ENCODE results near the gene KRTAP10-7. TPM values are rescaled to one million over a fixed set of nuclear protein-coding genes. Genes with fewer than 3 reads are reported as not detected.
"Not testable (repeated sequence)": the region's sequence is repeated elsewhere in the genome, so short reads cannot be mapped to it uniquely, and the experiment has no call there.

The KRTAP10-7 gene
- total RNA-seq, 1 experiment from 2014 or later = not detected

GRCh38 chr21:44614961-44615391, 14.6 kb downstream of the KRTAP10-7 start:
- Histone ChIP-seq H3K36me3 (no peaks in the 10 kb centered on the region), H3K27me3 (peaks cover 23% of the 10 kb centered on the region), H3K9me3 (peaks cover 23% of the 10 kb centered on the region), H3K4me3 (no peak overlapping the region)
- no peak for DNase-seq

DNA sequence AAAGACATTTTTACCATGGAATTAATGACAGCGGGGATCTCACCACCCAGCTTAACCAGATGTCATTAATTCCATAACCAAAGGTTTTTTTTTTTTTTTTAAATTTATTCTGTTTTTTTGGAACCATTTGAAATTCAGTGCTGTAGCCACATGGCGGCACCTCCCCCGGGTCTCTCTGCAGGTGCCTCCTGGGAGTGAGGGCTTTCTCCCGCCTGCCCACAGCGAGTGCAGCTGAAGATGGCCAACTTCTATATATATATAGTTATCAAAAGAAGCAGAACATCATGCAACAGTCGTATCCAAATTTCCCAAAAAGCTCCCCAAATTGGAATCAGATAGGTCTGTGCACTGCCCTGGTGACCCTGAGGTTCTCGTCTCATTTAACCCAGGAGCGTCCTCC, 15.1 kb downstream of the KRTAP10-7 start:
- Histone ChIP-seq H3K36me3 (no peaks in the 10 kb centered on the region), H3K9me3 (peaks cover 28% of the 10 kb centered on the region), H3K27me3 (peaks cover 23% of the 10 kb centered on the region), H3K4me3 (no peak overlapping the region)
- no peak for DNase-seq

GRCh38 chr21:44615911-44616590, 15.7 kb downstream of the KRTAP10-7 start:
- Histone ChIP-seq H3K4me3 (no peak overlapping the region), H3K27me3 (peaks cover 23% of the 10 kb centered on the region), H3K9me3 (peaks cover 29% of the 10 kb centered on the region), H3K36me3 (no peaks in the 10 kb centered on the region)
- DNase-seq = no peak

- H3K4me3 ChIP-seq = no peak overlapping the region
- H3K36me3 ChIP-seq = no peaks in the 10 kb centered on the region
- H3K9me3 ChIP-seq = peaks cover 24% of the 10 kb centered on the region
- peaks cover 23% of the 10 kb centered on the region for H3K27me3 ChIP-seq
- DNase-seq = no peak
Measured at GRCh38 chr21:44616591-44616926, 16.2 kb downstream of the KRTAP10-7 start.

- Histone ChIP-seq H3K9me3 (peaks cover 20% of the 10 kb centered on the region), H3K27me3 (peaks cover 23% of the 10 kb centered on the region), H3K4me3 (no peak overlapping the region), H3K36me3 (no peaks in the 10 kb centered on the region)
- no peak for DNase-seq
Measured at GRCh38 chr21:44617071-44617501, 16.7 kb downstream of the KRTAP10-7 start.

DNA sequence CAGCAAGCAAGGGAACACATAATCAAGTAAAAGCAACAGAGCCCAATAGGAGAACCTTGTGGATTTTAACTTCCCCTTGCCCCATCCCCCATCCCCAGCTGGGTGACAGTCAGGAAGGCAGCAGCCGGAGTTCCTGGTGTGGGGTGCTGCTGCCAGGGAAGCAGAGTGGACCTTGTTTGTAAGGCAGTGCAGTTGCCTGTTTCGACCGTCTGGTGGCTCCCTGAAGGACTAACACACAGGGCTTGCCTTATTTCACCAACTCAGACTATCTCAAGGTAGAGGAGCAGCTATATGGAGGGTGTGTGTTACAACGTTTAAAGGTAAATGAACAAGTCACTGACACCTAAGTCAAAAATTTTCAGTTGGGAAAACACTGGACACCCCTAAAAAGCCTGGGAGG, 18.1 kb downstream of the KRTAP10-7 start:
- H3K36me3 ChIP-seq = no peaks in the 10 kb centered on the region
- no peak for DNase-seq
- H3K9me3 ChIP-seq = peaks cover 31% of the 10 kb centered on the region
- H3K27me3 ChIP-seq = peaks cover 23% of the 10 kb centered on the region
- H3K4me3 ChIP-seq = no peak overlapping the region

DNA sequence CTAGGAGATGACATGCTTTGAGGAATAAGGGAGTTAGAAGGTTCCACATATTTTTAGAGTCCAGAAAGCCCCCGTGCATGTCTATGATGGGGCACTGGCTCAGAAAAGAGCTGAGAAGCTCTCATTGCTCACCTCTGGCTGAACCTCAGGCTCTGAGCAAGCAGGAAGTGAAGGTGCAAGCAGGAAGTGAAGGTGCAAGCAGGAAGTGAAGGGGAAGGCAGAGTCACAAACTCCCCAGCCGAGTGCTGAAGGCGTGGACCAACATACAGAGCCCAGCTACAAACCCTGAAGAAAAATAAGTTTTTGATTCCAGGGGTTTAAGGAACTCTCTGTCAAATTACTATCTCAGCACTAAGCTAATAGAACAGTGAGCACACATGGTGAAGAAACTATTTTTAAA, 18.5 kb downstream of the KRTAP10-7 start:
- DNase-seq = no peak
- Histone ChIP-seq H3K4me3 (no peak overlapping the region), H3K9me3 (peaks cover 35% of the 10 kb centered on the region), H3K27me3 (peaks cover 23% of the 10 kb centered on the region), H3K36me3 (no peaks in the 10 kb centered on the region)

DNA sequence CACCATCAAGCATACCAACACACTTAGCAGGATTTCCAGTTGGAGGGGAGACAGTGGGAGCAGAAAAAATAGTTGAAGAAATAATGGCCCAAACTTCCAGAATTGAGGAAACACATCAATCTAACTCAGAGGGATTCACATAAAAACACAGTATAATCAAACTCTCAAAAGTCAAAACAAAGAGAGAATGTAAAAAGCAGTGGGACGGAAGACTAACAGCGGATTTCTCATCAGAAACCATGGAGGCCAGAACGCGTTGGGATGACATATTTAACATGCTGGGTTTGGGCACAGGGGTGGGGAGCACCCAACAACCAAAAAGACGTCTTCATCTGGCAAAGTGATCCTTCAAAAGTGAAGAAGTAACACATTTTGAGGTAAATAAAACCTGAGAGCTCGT, 19.5 kb downstream of the KRTAP10-7 start:
- Histone ChIP-seq H3K27me3 (peaks cover 18% of the 10 kb centered on the region), H3K36me3 (no peaks in the 10 kb centered on the region), H3K4me3 (no peak overlapping the region), H3K9me3 (peaks cover 42% of the 10 kb centered on the region)
- no peak for DNase-seq

- Histone ChIP-seq H3K9me3 (peaks cover 45% of the 10 kb centered on the region), H3K36me3 (no peaks in the 10 kb centered on the region), H3K27me3 (no peaks in the 10 kb centered on the region), H3K4me3 (no peak overlapping the region)
- DNase-seq = no peak
Measured at GRCh38 chr21:44623575-44623974, 23.2 kb downstream of the KRTAP10-7 start.

DNA sequence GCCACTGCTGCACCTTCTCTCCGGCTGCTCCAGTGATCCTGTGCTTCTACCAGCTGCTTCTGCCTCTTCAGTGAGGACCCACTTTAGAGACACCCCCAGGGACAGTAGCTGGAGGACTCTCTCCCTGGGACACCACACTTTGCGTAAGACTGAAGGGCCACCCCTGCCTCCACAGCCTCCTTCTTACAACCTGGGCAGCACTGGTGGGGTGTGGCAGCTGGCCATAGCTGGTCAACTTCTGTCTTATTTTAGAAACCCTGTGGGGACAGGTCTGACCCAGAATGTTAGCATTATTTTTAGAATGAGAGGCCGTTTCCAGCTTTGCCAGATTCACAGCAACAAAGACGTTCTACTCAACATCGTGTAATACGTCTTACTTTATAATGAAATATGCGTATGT, 25.4 kb downstream of the KRTAP10-7 start:
- Histone ChIP-seq H3K4me3 (no peak overlapping the region), H3K36me3 (no peaks in the 10 kb centered on the region), H3K9me3 (peaks cover 28% of the 10 kb centered on the region), H3K27me3 (no peaks in the 10 kb centered on the region)
- no peak for DNase-seq

- no peak overlapping the region for H3K4me3 ChIP-seq
- no peaks in the 10 kb centered on the region for H3K27me3 ChIP-seq
- no peak for DNase-seq
- peaks cover 29% of the 10 kb centered on the region for H3K9me3 ChIP-seq
- no peaks in the 10 kb centered on the region for H3K36me3 ChIP-seq
Measured at GRCh38 chr21:44626262-44626661, 25.9 kb downstream of the KRTAP10-7 start.

GRCh38 chr21:44626673-44627143, 26.3 kb downstream of the KRTAP10-7 start, which contains the start of gene KRTAP10-9:
TSS of gene KRTAP10-9 (plus strand) at chr21:44627093. CDS start at chr21:44627172, 79 bp downstream.
- Histone ChIP-seq H3K27me3 (no peaks in the 10 kb centered on the region), H3K4me3 (no peak within 1 kb of the TSS), H3K9me3 (peaks cover 33% of the 10 kb centered on the region), H3K36me3 (no peaks in the 10 kb centered on the region)
- no peak for DNase-seq

DNA sequence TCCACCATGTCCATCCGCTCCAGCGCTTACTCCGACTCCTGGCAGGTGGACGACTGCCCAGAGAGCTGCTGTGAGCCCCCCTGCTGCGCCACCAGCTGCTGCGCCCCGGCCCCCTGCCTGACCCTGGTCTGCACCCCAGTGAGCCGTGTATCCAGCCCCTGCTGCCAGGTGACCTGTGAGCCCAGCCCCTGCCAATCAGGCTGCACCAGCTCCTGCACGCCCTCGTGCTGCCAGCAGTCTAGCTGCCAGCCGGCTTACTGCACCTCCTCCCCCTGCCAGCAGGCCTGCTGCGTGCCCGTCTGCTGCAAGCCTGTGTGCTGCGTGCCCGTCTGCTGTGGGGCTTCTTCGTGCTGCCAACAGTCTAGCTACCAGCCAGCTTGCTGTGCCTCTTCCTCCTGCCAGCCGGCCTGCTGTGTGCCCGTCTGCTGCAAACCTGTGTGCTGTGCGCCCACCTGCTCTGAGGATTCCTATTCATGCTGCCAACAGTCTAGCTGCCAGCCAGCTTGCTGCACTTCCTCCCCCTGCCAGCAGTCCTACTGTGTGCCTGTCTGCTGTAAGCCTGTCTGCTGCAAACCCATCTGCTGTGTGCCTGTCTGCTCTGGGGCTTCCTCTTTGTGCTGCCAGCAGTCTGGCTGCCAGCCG, 26.9 kb downstream of the KRTAP10-7 start:
- H3K4me3 ChIP-seq, DNase-seq, H3K27me3 ChIP-seq, H3K36me3 ChIP-seq: not testable (repeated sequence)
- peaks cover 39% of the 10 kb centered on the region for H3K9me3 ChIP-seq

DNA sequence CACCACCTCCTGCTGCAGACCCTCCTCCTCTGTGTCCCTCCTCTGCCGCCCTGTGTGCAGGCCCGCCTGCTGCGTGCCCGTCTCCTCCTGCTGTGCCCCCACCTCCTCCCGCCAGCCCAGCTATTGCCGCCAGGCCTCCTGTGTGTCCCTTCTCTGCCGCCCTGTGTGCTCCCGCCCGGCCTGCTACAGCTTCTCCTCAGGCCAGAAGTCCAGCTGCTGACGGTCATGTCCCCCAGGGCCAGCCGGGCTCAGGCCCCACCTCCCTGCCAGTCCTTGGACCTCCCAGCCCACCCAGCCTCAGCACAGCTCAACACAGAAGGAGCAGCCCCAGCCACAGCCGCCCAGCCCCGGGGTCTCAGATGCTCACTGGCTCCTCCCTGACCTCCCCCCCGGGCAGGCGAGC, 27.4 kb downstream of the KRTAP10-7 start:
- not testable (repeated sequence) for H3K27me3 ChIP-seq, H3K4me3 ChIP-seq, DNase-seq, H3K36me3 ChIP-seq
- peaks cover 36% of the 10 kb centered on the region for H3K9me3 ChIP-seq

GRCh38 chr21:44628707-44629391, 28.5 kb downstream of the KRTAP10-7 start:
- Histone ChIP-seq H3K4me3 (no peak overlapping the region), H3K27me3 (no peaks in the 10 kb centered on the region), H3K36me3 (no peaks in the 10 kb centered on the region), H3K9me3 (peaks cover 28% of the 10 kb centered on the region)
- DNase-seq = no peak

GRCh38 chr21:44630440-44630839, 30.0 kb downstream of the KRTAP10-7 start:
- Histone ChIP-seq H3K36me3 (no peaks in the 10 kb centered on the region), H3K4me3 (no peak overlapping the region), H3K27me3 (no peaks in the 10 kb centered on the region; the same call in none of the 2 replicates), H3K9me3 (peaks cover 18% of the 10 kb centered on the region)
- no peak for DNase-seq

DNA sequence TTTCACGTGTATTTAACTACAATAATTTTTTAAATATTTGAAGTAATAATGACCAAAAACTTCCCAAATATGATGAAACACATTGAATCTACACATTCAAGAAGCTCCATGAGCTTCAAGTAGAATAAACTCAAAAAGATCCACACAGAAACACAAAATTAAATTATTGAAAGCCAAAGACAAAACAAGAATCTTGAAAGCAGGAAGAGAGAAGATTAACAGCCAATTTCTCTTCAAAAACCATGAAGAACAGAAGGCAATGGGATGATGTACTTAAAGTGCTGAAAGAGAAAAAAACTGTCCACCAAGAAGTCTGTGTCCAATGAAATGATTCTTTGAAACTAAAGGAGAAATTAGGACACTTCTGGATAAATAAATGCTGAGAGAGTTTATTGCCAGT, 31.7 kb downstream of the KRTAP10-7 start:
- H3K27me3 ChIP-seq = no peaks in the 10 kb centered on the region; the same call in none of the 2 replicates
- no peaks in the 10 kb centered on the region for H3K36me3 ChIP-seq
- peaks cover 18% of the 10 kb centered on the region for H3K9me3 ChIP-seq
- no peak for DNase-seq
- no peak overlapping the region for H3K4me3 ChIP-seq
